Keratinocyte (primary cell): ENCODE results near the gene BDKRB2. TPM values are rescaled to one million over a fixed set of nuclear protein-coding genes. Genes with fewer than 3 reads are reported as not detected.

Experiments
- DNase-seq: peaks from one replicate; pipeline ENCODE4 v3.0.0-alpha.2; 2011; ENCODE audit warnings: low read depth, missing footprints, low spot score
- FAIRE-seq: peaks from 2 replicates; lab custom pipeline; 2011; peaks lifted over from hg19 to GRCh38; lab: Jason Lieb, UNC
- H2AFZ ChIP-seq: 2 replicates; pipeline ENCODE4 v1.6.0; 2012; ENCODE audit warnings: low read length, control low read depth, inconsistent platforms; ENCODE audit not compliant: control insufficient read depth
- H3K27ac ChIP-seq: 2 replicates; pipeline ENCODE4 v1.5.1; 2011; ENCODE audit warnings: low read length; ENCODE audit not compliant: control insufficient read depth, insufficient read depth
- H3K27me3 ChIP-seq: 3 replicates; pipeline ENCODE4 v1.6.0; 2011; ENCODE audit warnings: low read length; ENCODE audit not compliant: control insufficient read depth, insufficient read depth; ENCODE audit errors: extremely low read depth
- H3K36me3 ChIP-seq, 2 experiments: 2 replicates in 1 of 2; 3 replicates in 1 of 2; pipeline ENCODE4 v1.5.1; 2011; ENCODE audit warnings: low read length in 2 of 2, mild to moderate bottlenecking in 1 of 2; ENCODE audit not compliant: control insufficient read depth in 2 of 2, insufficient read depth in 2 of 2; ENCODE audit errors: extremely low read depth in 1 of 2
- H3K4me1 ChIP-seq: 3 replicates; pipeline ENCODE4 v1.5.1; 2011; ENCODE audit warnings: low read length; ENCODE audit not compliant: control insufficient read depth, insufficient read depth; ENCODE audit errors: extremely low read depth
- H3K4me2 ChIP-seq: 3 replicates; pipeline ENCODE4 v1.6.0; 2011; ENCODE audit warnings: low read depth, low read length; ENCODE audit not compliant: control insufficient read depth, insufficient read depth; ENCODE audit errors: extremely low read depth
- H3K4me3 ChIP-seq, 3 experiments: fragments of 200-600 bp in 1 of 3; sonication (generic) in 1 of 3; 2 replicates in 2 of 3; 3 replicates in 1 of 3; pipeline ENCODE4 v1.5.1; 2011 to 2016; ENCODE audit warnings: low read length in 3 of 3, mild to moderate bottlenecking in 3 of 3, control low read depth in 2 of 3, inconsistent platforms in 1 of 3, low read depth in 1 of 3, mixed read lengths in 1 of 3, mixed run types in 1 of 3, moderate library complexity in 1 of 3; ENCODE audit not compliant: control insufficient read depth in 2 of 3, insufficient read depth in 2 of 3; ENCODE audit errors: extremely low read depth in 1 of 3
- H3K79me2 ChIP-seq: 2 replicates; pipeline ENCODE4 v1.6.0; 2012; ENCODE audit warnings: low read length; ENCODE audit not compliant: control insufficient read depth, insufficient read depth
- H3K9ac ChIP-seq: 3 replicates; pipeline ENCODE4 v1.6.0; 2011; ENCODE audit warnings: low read length; ENCODE audit not compliant: control insufficient read depth, insufficient read depth; ENCODE audit errors: extremely low read depth
- H3K9me1 ChIP-seq: 3 replicates; pipeline ENCODE4 v1.6.0; 2011; ENCODE audit warnings: low read length; ENCODE audit not compliant: control insufficient read depth, insufficient read depth; ENCODE audit errors: extremely low read depth
- H3K9me3 ChIP-seq: 2 replicates; pipeline ENCODE4 v1.5.1; 2012; ENCODE audit warnings: low read depth, low read length; ENCODE audit not compliant: control insufficient read depth
- H4K20me1 ChIP-seq: 3 replicates; pipeline ENCODE4 v1.6.0; 2011; ENCODE audit warnings: low read length; ENCODE audit not compliant: control insufficient read depth, insufficient read depth; ENCODE audit errors: extremely low read depth
- EZH2 ChIP-seq: IDR thresholded peaks from one replicate; pipeline ENCODE4 v1.6.1; 2012; ENCODE audit warnings: inconsistent platforms, mild to moderate bottlenecking, low read length, moderate library complexity
- dilution Hi-C: fragments of 300-500 bp; cut with MboI; formaldehyde crosslinking; loops from one replicate; pipeline ENCODE4 v1.7.0; 2020; ENCODE audit warnings: low sequenced_read_pairs; ENCODE audit not compliant: extremely low pct_ligation_motif_present
- polyA plus RNA-seq, 5 experiments: library from polyadenylated mRNA; depleted of rRNA in 3 of 5; stranded (reverse) in 3 of 5; stranded (forward) in 1 of 5; unstranded in 1 of 5; fragments of >200 nt; gene quantifications; 1 replicate in 1 of 5; 2 replicates in 3 of 5; 3 replicates in 1 of 5; pipeline versions ENCODE4 v1.2.1 to v1.2.3, GENCODE V29; 2011 to 2012; ENCODE audit warnings: missing spikeins in 2 of 5, low read depth in 1 of 5, low replicate concordance in 1 of 5
- TF ChIP-seq, protein P1 (sequence below), 3 experiments: IDR thresholded peaks in 1 of 3; conservative IDR thresholded peaks in 1 of 3; optimal IDR thresholded peaks in 1 of 3; 2 replicates in 2 of 3; 3 replicates in 1 of 3; pipeline versions ENCODE3 to v1.5.1; 2011; ENCODE audit warnings: low read length in 3 of 3, mild to moderate bottlenecking in 3 of 3, moderate library complexity in 2 of 3, control low read depth in 1 of 3, inconsistent platforms in 1 of 3; ENCODE audit not compliant: insufficient read depth in 2 of 3; ENCODE audit errors: extremely low read depth in 1 of 3

The BDKRB2 gene
- polyA plus RNA-seq, 1 donor (not counting 4 experiments of a cell fraction or from before 2014, with no cell fraction given), result 13.2 TPM

DNA sequence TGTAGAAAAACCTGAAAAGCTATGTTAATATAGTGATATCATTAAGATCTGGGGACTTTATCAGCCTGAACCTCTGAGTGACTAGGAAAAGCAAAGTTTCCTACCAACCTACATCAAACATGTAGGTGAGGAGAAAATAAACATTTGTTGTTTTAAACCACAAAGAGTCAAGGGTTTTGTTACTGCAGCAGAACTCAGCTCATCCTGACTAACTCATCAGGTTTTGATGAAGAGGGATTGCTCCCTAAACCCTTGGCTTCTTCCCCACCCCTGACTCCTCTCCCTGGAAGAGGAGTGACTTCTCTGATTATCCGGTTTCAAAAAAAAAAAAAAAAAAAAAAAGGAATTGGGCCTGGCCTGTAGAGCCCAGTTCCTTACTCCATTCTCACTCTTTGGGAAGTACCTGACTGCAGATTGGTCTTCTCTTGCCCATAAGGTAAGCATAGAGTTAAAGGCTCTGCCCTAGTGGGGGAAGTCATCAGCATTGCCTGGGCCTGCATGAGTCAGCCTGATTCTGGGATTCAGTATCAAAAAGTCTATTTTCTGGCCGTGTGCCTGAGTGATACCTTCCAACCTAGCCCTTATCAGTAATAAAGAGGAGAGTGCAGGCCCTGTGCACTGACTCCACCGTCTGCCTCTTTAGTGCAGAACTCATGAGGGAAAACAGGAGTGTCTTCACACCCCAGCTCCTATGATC, 68.3 kb downstream of the BDKRB2 start:
- Histone ChIP-seq H3K27me3 (no peaks in the 10 kb centered on the region), H2AFZ (no peak overlapping the region), H3K27ac (no peak overlapping the region), H3K79me2 (no peaks in the 10 kb centered on the region), H4K20me1 (no peaks in the 10 kb centered on the region), H3K9ac (no peak overlapping the region), H3K4me2 (no peak overlapping the region), H3K4me3 (peak overlapping the region in 1 of 3 experiments; percentile 7), H3K36me3 (no peaks in the 10 kb centered on the region), H3K9me3 (peaks cover 5% of the 10 kb centered on the region), H3K9me1 (no peaks in the 10 kb centered on the region), H3K4me1 (peaks cover 45% of the 10 kb centered on the region)
- TF ChIP-seq EZH2, result no peak
- TF ChIP-seq, protein P1, sequence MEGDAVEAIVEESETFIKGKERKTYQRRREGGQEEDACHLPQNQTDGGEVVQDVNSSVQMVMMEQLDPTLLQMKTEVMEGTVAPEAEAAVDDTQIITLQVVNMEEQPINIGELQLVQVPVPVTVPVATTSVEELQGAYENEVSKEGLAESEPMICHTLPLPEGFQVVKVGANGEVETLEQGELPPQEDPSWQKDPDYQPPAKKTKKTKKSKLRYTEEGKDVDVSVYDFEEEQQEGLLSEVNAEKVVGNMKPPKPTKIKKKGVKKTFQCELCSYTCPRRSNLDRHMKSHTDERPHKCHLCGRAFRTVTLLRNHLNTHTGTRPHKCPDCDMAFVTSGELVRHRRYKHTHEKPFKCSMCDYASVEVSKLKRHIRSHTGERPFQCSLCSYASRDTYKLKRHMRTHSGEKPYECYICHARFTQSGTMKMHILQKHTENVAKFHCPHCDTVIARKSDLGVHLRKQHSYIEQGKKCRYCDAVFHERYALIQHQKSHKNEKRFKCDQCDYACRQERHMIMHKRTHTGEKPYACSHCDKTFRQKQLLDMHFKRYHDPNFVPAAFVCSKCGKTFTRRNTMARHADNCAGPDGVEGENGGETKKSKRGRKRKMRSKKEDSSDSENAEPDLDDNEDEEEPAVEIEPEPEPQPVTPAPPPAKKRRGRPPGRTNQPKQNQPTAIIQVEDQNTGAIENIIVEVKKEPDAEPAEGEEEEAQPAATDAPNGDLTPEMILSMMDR (optimal IDR thresholded peaks at IDR 0.05 in 1 of 3, IDR thresholded peaks at IDR 0.05 in 1 of 3, conservative IDR thresholded peaks at IDR 0.05 in 1 of 3; ENCODE audit: extremely low read depth in 1 of 3, insufficient read depth in 2 of 3, low read length in 3 of 3), result peak in 1 of 3 experiments; percentile 25
- FAIRE-seq (peak; percentile 95), DNase-seq (no peak)
- dilution Hi-C loops, result no loop called here

DNA sequence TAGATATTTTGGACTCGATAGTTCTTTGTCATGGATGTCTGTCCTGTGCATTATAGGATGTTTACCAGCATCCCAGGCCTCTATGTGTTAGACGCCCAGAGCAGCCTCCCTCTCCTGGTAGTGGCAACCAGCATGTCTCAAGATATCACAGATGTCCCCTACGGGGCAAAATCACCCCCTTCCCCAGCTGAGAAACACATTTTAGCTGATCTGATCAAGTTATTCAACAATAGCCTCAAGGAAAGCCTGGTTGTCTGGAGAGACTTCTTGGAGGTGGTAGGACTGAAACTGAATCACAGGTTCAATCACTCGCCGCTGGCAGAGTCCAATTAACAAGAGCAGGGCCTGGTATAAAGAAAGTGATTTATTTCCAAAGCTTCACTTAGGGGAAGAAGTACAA, 69.0 kb downstream of the BDKRB2 start:
- H3K4me2 ChIP-seq, result no peak overlapping the region
- no peak overlapping the region for H3K4me3 ChIP-seq
- peaks cover 38% of the 10 kb centered on the region for H3K4me1 ChIP-seq
- dilution Hi-C loops, result no loop called here
- TF ChIP-seq, protein P1 (optimal IDR thresholded peaks at IDR 0.05 in 1 of 3, IDR thresholded peaks at IDR 0.05 in 1 of 3, conservative IDR thresholded peaks at IDR 0.05 in 1 of 3; ENCODE audit: extremely low read depth in 1 of 3, insufficient read depth in 2 of 3, low read length in 3 of 3), result no peak
- TF ChIP-seq EZH2, result no peak
- no peak overlapping the region for H3K9ac ChIP-seq
- no peaks in the 10 kb centered on the region for H3K27me3 ChIP-seq
- no peak overlapping the region for H3K27ac ChIP-seq
- no peaks in the 10 kb centered on the region for H4K20me1 ChIP-seq
- H3K79me2 ChIP-seq, result no peaks in the 10 kb centered on the region
- FAIRE-seq (peak; percentile 70), DNase-seq (no peak)
- no peak overlapping the region for H2AFZ ChIP-seq
- H3K9me3 ChIP-seq, result peaks cover 9% of the 10 kb centered on the region
- H3K9me1 ChIP-seq, result no peaks in the 10 kb centered on the region
- no peaks in the 10 kb centered on the region for H3K36me3 ChIP-seq
